ENCODE data around the gene ME3. TPM values are rescaled to one million over a fixed set of nuclear protein-coding genes. Genes with fewer than 3 reads are reported as not detected.

ME3 gene
- total and polyA plus RNA-seq, 2 donors (not counting 1 experiment from before 2014, with no cell fraction given) = 1.3 TPM; not detected in 1

- TF ChIP-seq CTCF (IDR thresholded peaks at IDR 0.05) = no peak
- TF ChIP-seq EZH2 (IDR thresholded peaks at IDR 0.05; ENCODE audit: borderline replicate concordance, insufficient read depth, low read depth, low read length, poor library complexity, severe bottlenecking) = no peak
- no peak for DNase-seq
- Mint-ChIP-seq H3K27ac (no peak overlapping the region), H3K4me1 (no peaks in the 10 kb centered on the region), H3K4me3 (no peak overlapping the region), H3K9me3 (ENCODE audit: insufficient read depth) (no peaks in the 10 kb centered on the region), H3K27me3 (no peaks in the 10 kb centered on the region)
- intact Hi-C loops (cut with micrococcal nuclease) = no loop called here
- Histone ChIP-seq H2AFZ (ENCODE audit: insufficient read depth, low read depth, low read length, poor library complexity, severe bottlenecking) (no peak overlapping the region), H3K9ac (ENCODE audit: low read length) (no peak overlapping the region), H3K4me1 (ENCODE audit: control insufficient read depth in 2 of 2, insufficient read depth in 2 of 2, low read length in 2 of 2) (no peaks in the 10 kb centered on the region), H3K36me3 (replicated peaks in 1 of 2; ENCODE audit: control extremely low read depth in 1 of 2, control insufficient read depth in 1 of 2, extremely low read depth in 1 of 2, insufficient read depth in 2 of 2, low read length in 1 of 2) (no peaks in the 10 kb centered on the region), H3K4me3 (ENCODE audit: control extremely low read depth in 1 of 5, extremely low read depth in 1 of 5, insufficient read depth in 1 of 5, low read depth in 2 of 5, low read length in 4 of 5) (no peak overlapping the region), H3K4me2 (replicated peaks; ENCODE audit: low read depth, low read length, poor library complexity, severe bottlenecking) (no peak overlapping the region), H3K79me2 (ENCODE audit: control insufficient read depth, insufficient read depth, low read length) (no peaks in the 10 kb centered on the region), H3K27ac (ENCODE audit: low read length in 2 of 2) (no peak overlapping the region), H3K9me3 (ENCODE audit: control extremely low read depth in 1 of 3, control insufficient read depth in 2 of 3, insufficient read depth in 1 of 3, low read length in 2 of 3) (peaks cover 0 to 1% (median 0%) of the 10 kb centered on the region in 3 donors), H3K27me3 (replicated peaks in 1 of 4; ENCODE audit: control extremely low read depth in 1 of 4, control insufficient read depth in 3 of 4, insufficient read depth in 4 of 4, low read length in 3 of 4) (peaks cover 0 to 2% (median 0%) of the 10 kb centered on the region in 4 experiments), H4K20me1 (ENCODE audit: control insufficient read depth, insufficient read depth, low read length, poor library complexity, severe bottlenecking) (no peaks in the 10 kb centered on the region)
- CTCF ChIA-PET = no interaction called here
- POLR2A ChIA-PET = interaction anchor here (0.6 kb wide), 1 partner anchor 54 kb away, joined by 3 read pairs; no protein-coding TSS in a partner anchor
- ATAC-seq (ENCODE audit: low read depth) = no peak
These were observed 136.6 kb downstream of the ME3 start for GRCh38 chr11:86535773-86536172.

- Mint-ChIP-seq H3K9me3 (ENCODE audit: insufficient read depth) (peaks cover 8% of the 10 kb centered on the region), H3K4me1 (no peaks in the 10 kb centered on the region), H3K27ac (no peak overlapping the region), H3K4me3 (no peak overlapping the region), H3K27me3 (peaks cover 26% of the 10 kb centered on the region)
- H3K9me3 ChIP-seq (ENCODE audit: control extremely low read depth in 1 of 3, control insufficient read depth in 2 of 3, insufficient read depth in 1 of 3, low read length in 2 of 3) = peaks cover 0 to 10% (median 0%) of the 10 kb centered on the region in 3 donors
- H3K27me3 ChIP-seq (replicated peaks in 1 of 4; ENCODE audit: control extremely low read depth in 1 of 4, control insufficient read depth in 3 of 4, insufficient read depth in 4 of 4, low read length in 3 of 4) = no peaks in the 10 kb centered on the region
- WGBS (ENCODE audit: insufficient coverage) = no CpG with 5 or more reads among the region's 2 CpGs
- no peak overlapping the region for H3K9ac ChIP-seq (ENCODE audit: low read length)
- ATAC-seq (ENCODE audit: low read depth) = no peak
- ChIA-PET POLR2A (no interaction called here), CTCF (no interaction called here)
- no peaks in the 10 kb centered on the region for H3K79me2 ChIP-seq (ENCODE audit: control insufficient read depth, insufficient read depth, low read length)
- H3K36me3 ChIP-seq (replicated peaks in 1 of 2; ENCODE audit: control extremely low read depth in 1 of 2, control insufficient read depth in 1 of 2, extremely low read depth in 1 of 2, insufficient read depth in 2 of 2, low read length in 1 of 2) = no peaks in the 10 kb centered on the region
- no peak overlapping the region for H3K4me3 ChIP-seq (ENCODE audit: control extremely low read depth in 1 of 5, extremely low read depth in 1 of 5, insufficient read depth in 1 of 5, low read depth in 2 of 5, low read length in 4 of 5)
- H4K20me1 ChIP-seq (ENCODE audit: control insufficient read depth, insufficient read depth, low read length, poor library complexity, severe bottlenecking) = no peaks in the 10 kb centered on the region
- H2AFZ ChIP-seq (ENCODE audit: insufficient read depth, low read depth, low read length, poor library complexity, severe bottlenecking) = no peak overlapping the region
- intact Hi-C loops (cut with micrococcal nuclease) = no loop called here
- no peak overlapping the region for H3K4me2 ChIP-seq (replicated peaks; ENCODE audit: low read depth, low read length, poor library complexity, severe bottlenecking)
- H3K4me1 ChIP-seq (ENCODE audit: control insufficient read depth in 2 of 2, insufficient read depth in 2 of 2, low read length in 2 of 2) = no peaks in the 10 kb centered on the region
- H3K27ac ChIP-seq (ENCODE audit: low read length in 2 of 2) = no peak overlapping the region
- no peak for DNase-seq
- TF ChIP-seq EZH2 (IDR thresholded peaks at IDR 0.05; ENCODE audit: borderline replicate concordance, insufficient read depth, low read depth, low read length, poor library complexity, severe bottlenecking) = no peak
- no peak for TF ChIP-seq CTCF (IDR thresholded peaks at IDR 0.05)
These were observed 147.6 kb downstream of the ME3 start for GRCh38 chr11:86524620-86525352.
